ENCODE results near the gene UPB1.
A peak's percentile ranks its signal among the peaks of the same experiment; 100 is the strongest.

DNA sequence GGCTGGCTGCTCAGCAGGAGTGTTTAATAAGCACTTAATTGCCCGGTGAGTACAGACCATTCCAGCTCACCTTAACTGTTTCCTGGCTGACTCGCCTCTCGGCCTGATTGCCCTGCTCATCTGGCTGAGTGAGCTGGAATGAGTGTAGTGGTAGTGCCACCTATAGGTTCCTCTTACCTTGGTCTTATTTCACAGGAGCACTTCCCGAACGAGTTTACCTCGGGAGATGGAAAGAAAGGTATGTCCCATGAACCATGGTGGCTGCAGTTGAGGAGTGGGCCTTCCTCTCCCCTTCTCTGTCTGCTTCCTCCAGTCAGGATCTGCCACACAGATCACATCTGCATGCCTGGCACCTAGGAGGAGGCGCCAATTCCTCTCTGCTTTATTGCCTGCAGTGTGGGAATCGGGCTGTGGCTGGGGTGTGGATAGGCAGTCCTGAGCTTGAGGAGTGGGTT lies 26.7 kb downstream of the UPB1 start:
- TF ChIP-seq, protein P1, sequence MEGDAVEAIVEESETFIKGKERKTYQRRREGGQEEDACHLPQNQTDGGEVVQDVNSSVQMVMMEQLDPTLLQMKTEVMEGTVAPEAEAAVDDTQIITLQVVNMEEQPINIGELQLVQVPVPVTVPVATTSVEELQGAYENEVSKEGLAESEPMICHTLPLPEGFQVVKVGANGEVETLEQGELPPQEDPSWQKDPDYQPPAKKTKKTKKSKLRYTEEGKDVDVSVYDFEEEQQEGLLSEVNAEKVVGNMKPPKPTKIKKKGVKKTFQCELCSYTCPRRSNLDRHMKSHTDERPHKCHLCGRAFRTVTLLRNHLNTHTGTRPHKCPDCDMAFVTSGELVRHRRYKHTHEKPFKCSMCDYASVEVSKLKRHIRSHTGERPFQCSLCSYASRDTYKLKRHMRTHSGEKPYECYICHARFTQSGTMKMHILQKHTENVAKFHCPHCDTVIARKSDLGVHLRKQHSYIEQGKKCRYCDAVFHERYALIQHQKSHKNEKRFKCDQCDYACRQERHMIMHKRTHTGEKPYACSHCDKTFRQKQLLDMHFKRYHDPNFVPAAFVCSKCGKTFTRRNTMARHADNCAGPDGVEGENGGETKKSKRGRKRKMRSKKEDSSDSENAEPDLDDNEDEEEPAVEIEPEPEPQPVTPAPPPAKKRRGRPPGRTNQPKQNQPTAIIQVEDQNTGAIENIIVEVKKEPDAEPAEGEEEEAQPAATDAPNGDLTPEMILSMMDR (conservative IDR thresholded peaks at IDR 0.05), result peak; percentile 89
- no peak for TF ChIP-seq ZFX (IDR thresholded peaks at IDR 0.05)
